Gastrocnemius medialis (tissue), 4 donors: ENCODE results near the gene KIF1B. TPM values are rescaled to one million over a fixed set of nuclear protein-coding genes. Genes with fewer than 3 reads are reported as not detected.

Experiments
- ATAC-seq, 2 donors: fragments of 150-250 bp; one replicate each; pipeline ENCODE4 v1.9.1; 2016
- DNase-seq, 2 donors: peaks; one replicate each; pipeline ENCODE4 v3.0.0-alpha.2; 2019
- H3K27ac ChIP-seq, 4 donors: fragments of 200-600 bp; sonication (generic); 1 replicate in 1 of 4; 2 replicates in 3 of 4; pipeline ENCODE4 v1.5.1; 2016 to 2018; ENCODE audit warnings: mild to moderate bottlenecking in 2 of 4, moderate library complexity in 1 of 4
- H3K27me3 ChIP-seq, 3 donors: fragments of 200-600 bp; sonication (generic) in 2 of 3; 1 replicate in 1 of 3; 2 replicates in 2 of 3; pipeline versions ENCODE4 v1.5.1 to v1.6.0; 2016 to 2019; ENCODE audit warnings: mild to moderate bottlenecking in 1 of 3, moderate library complexity in 1 of 3
- H3K36me3 ChIP-seq, 2 donors: fragments of 200-600 bp; sonication (generic) in 1 of 2; one replicate each; pipeline ENCODE4 v1.5.1; 2017 to 2018
- H3K4me1 ChIP-seq, 2 donors: fragments of 200-600 bp; sonication (generic) in 1 of 2; one replicate each; pipeline ENCODE4 v1.5.1; 2016 to 2017; ENCODE audit warnings: mild to moderate bottlenecking in 2 of 2
- H3K4me3 ChIP-seq, 4 donors: fragments of 200-600 bp; sonication (generic) in 3 of 4; 1 replicate in 1 of 4; 2 replicates in 3 of 4; pipeline ENCODE4 v1.5.1; 2016 to 2019; ENCODE audit warnings: mild to moderate bottlenecking in 2 of 4
- H3K9me3 ChIP-seq, 3 donors: fragments of 200-600 bp; sonication (generic) in 2 of 3; 1 replicate in 1 of 3; 2 replicates in 2 of 3; pipeline ENCODE4 v1.5.1; 2016 to 2019
- CTCF ChIP-seq, 5 experiments: fragments of 450-650 bp in 3 of 5; fragments of 200-600 bp in 2 of 5; sonication (generic) in 2 of 5; IDR thresholded peaks in 4 of 5; conservative IDR thresholded peaks in 1 of 5; 1 replicate in 4 of 5; 2 replicates in 1 of 5; pipeline ENCODE4 v1.5.1; 2016 to 2019; ENCODE audit warnings: antibody characterized with exemption in 5 of 5, mild to moderate bottlenecking in 3 of 5, moderate library complexity in 3 of 5
- POLR2A ChIP-seq, 2 donors: fragments of 450-650 bp; IDR thresholded peaks; one replicate each; pipeline ENCODE4 v1.6.1; 2017; ENCODE audit warnings: antibody characterized with exemption in 2 of 2, mild to moderate bottlenecking in 2 of 2, moderate library complexity in 2 of 2
- in situ Hi-C, 4 donors: fragments of 200-750 bp; cut with MboI; loops; one replicate each; pipeline versions ENCODE4 v1.15.0 to v1.8.0; 2017; ENCODE audit warnings: low sequenced_read_pairs in 4 of 4
- intact Hi-C: fragments of 100-400 bp; cut with DNase I; formaldehyde crosslinking; loops from one replicate; pipeline ENCODE4 v1.15.1; 2023; ENCODE audit warnings: low total_unique reads
- total RNA-seq, 4 donors: library from RNA; depleted of rRNA; stranded (reverse); fragments of >200 nt; gene quantifications; one replicate each; pipeline versions ENCODE4 v1.1.0 to v1.2.3, GENCODE V29; 2016

KIF1B gene
- total RNA-seq, 4 donors from 2014 or later = 203 to 445 (median 306) TPM

GRCh38 chr1:10291705-10292104, 81.3 kb downstream of the KIF1B start:
- in situ Hi-C loops (no loop called here), intact Hi-C loops (no loop called here)
- peaks cover 0 to 87% of the 10 kb centered on the region in 2 donors for H3K36me3 ChIP-seq
- H3K4me1 ChIP-seq = peaks cover 22 to 35% of the 10 kb centered on the region in 2 donors
- no peak overlapping the region for H3K4me3 ChIP-seq
- H3K9me3 ChIP-seq = no peaks in the 10 kb centered on the region
- DNase-seq (no peak), ATAC-seq (no peak)
- TF ChIP-seq CTCF (IDR thresholded peaks at IDR 0.05 in 4 of 5, conservative IDR thresholded peaks at IDR 0.05 in 1 of 5) (no peak), POLR2A (IDR thresholded peaks at IDR 0.05) (no peak)
- peak overlapping the region; percentile 52 to 91 (median 72) for H3K27ac ChIP-seq
- no peaks in the 10 kb centered on the region for H3K27me3 ChIP-seq

- no peak for ATAC-seq
- Histone ChIP-seq H3K4me3 (no peak overlapping the region), H3K27ac (peak overlapping the region; percentile 52 to 91 (median 72)), H3K9me3 (no peaks in the 10 kb centered on the region), H3K4me1 (peaks cover 20 to 33% of the 10 kb centered on the region in 2 donors), H3K27me3 (no peaks in the 10 kb centered on the region), H3K36me3 (peaks cover 0 to 92% of the 10 kb centered on the region in 2 donors)
- intact Hi-C loops = no loop called here
- in situ Hi-C loops = no loop called here
- no peak for TF ChIP-seq CTCF (IDR thresholded peaks at IDR 0.05 in 4 of 5, conservative IDR thresholded peaks at IDR 0.05 in 1 of 5)
- TF ChIP-seq POLR2A (IDR thresholded peaks at IDR 0.05) = no peak
- no peak for DNase-seq
Measured at GRCh38 chr1:10292188-10292587, 81.8 kb downstream of the KIF1B start.

GRCh38 chr1:10295481-10296085, 85.2 kb downstream of the KIF1B start:
- no peaks in the 10 kb centered on the region for H3K27me3 ChIP-seq
- no peaks in the 10 kb centered on the region for H3K9me3 ChIP-seq
- intact Hi-C loops (no loop called here), in situ Hi-C loops (no loop called here)
- H3K4me1 ChIP-seq = peaks cover 16 to 31% of the 10 kb centered on the region in 2 donors
- DNase-seq = no peak
- TF ChIP-seq POLR2A (IDR thresholded peaks at IDR 0.05) = no peak
- no peak for TF ChIP-seq CTCF (IDR thresholded peaks at IDR 0.05 in 4 of 5, conservative IDR thresholded peaks at IDR 0.05 in 1 of 5)
- peak overlapping the region; percentile 44 to 91 (median 69) for H3K27ac ChIP-seq
- peaks cover 0 to 99% of the 10 kb centered on the region in 2 donors for H3K36me3 ChIP-seq
- ATAC-seq = no peak
- H3K4me3 ChIP-seq = no peak overlapping the region

GRCh38 chr1:10299151-10299550, 88.8 kb downstream of the KIF1B start:
- intact Hi-C loops (no loop called here), in situ Hi-C loops (no loop called here)
- H3K36me3 ChIP-seq = peaks cover 0 to 97% of the 10 kb centered on the region in 2 donors
- no peaks in the 10 kb centered on the region for H3K27me3 ChIP-seq
- ATAC-seq (no peak), DNase-seq (no peak)
- peaks cover 20 to 23% of the 10 kb centered on the region in 2 donors for H3K4me1 ChIP-seq
- no peak for TF ChIP-seq POLR2A (IDR thresholded peaks at IDR 0.05)
- TF ChIP-seq CTCF (IDR thresholded peaks at IDR 0.05 in 4 of 5, conservative IDR thresholded peaks at IDR 0.05 in 1 of 5) = no peak
- H3K9me3 ChIP-seq = no peaks in the 10 kb centered on the region
- no peak overlapping the region for H3K4me3 ChIP-seq
- peak overlapping the region; percentile 44 to 91 (median 69) for H3K27ac ChIP-seq
